GM12878 (cell line): ENCODE results near the gene TMEM41B. TPM values are rescaled to one million over a fixed set of nuclear protein-coding genes. Genes with fewer than 3 reads are reported as not detected.

ENCODE experiments used
- ATAC-seq: fragments of 200-7000 bp; cut with Tn5 transposase; 3 replicates; pipeline ENCODE4 v1.9.1; 2020; ENCODE audit warnings: mild to moderate bottlenecking, moderate library complexity
- BruUV-seq: library from RNA; stranded (reverse); fragments of 400-500 nt; replicated peaks from 2 replicates; lab custom pipeline; 2021; lab: Mats Ljungman, UMichigan
- CTCF ChIA-PET: fragments of 300-600 bp; sonication (Branson Sonifier 250); formaldehyde crosslinking; extraction: SDS; loops from one replicate; lab custom pipeline; 2021; ENCODE audit warnings: inconsistent platforms; lab: Yijun Ruan, JAX
- POLR2A ChIA-PET: fragments of 350-600 bp; formaldehyde crosslinking; extraction: SDS; loops from one replicate; lab custom pipeline; 2021; ENCODE audit warnings: inconsistent platforms; lab: Charles Lee
- RAD21 ChIA-PET: fragments of 300-600 bp; sonication (Branson Sonifier 250); formaldehyde crosslinking; loops from one replicate; lab custom pipeline; 2023; ENCODE audit warnings: antibody characterized with exemption; ENCODE audit not compliant: unreplicated experiment; lab: Charles Lee
- SMC1A ChIA-PET: fragments of 300-600 bp; sonication (Branson Sonifier 250); formaldehyde crosslinking; loops from one replicate; lab custom pipeline; 2023; ENCODE audit not compliant: unreplicated experiment, uncharacterized antibody; lab: Charles Lee
- DNase-seq: peaks from one replicate; pipeline ENCODE4 v3.0.0-alpha.2; 2011; ENCODE audit warnings: low read depth, low spot score
- FAIRE-seq: peaks from 3 replicates; lab custom pipeline; 2011; peaks lifted over from hg19 to GRCh38; lab: Jason Lieb, UNC
- H2AFZ ChIP-seq: 2 replicates; pipeline ENCODE4 v1.6.0; 2011; ENCODE audit warnings: low read depth, low read length, control low read depth; ENCODE audit not compliant: control insufficient read depth
- H3K27ac ChIP-seq: 2 replicates; pipeline ENCODE4 v1.5.1; 2011; ENCODE audit warnings: control low read depth; ENCODE audit not compliant: control insufficient read depth, insufficient read depth
- H3K27me3 ChIP-seq, 2 experiments: replicated peaks in 1 of 2; 2 replicates each; pipeline versions ENCODE4 v1.6.0 to v1.6.1; 2011; ENCODE audit warnings: low read length in 1 of 2; ENCODE audit not compliant: control insufficient read depth in 2 of 2, insufficient read depth in 2 of 2
- H3K36me3 ChIP-seq, 2 experiments: 2 replicates each; pipeline ENCODE4 v1.5.1; 2011; ENCODE audit warnings: low read length in 1 of 2; ENCODE audit not compliant: control insufficient read depth in 2 of 2, insufficient read depth in 2 of 2
- H3K4me1 ChIP-seq: 2 replicates; pipeline ENCODE4 v1.6.1; 2011; ENCODE audit warnings: mild to moderate bottlenecking, low read length, moderate library complexity, mixed read lengths; ENCODE audit not compliant: control insufficient read depth, insufficient read depth
- H3K4me2 ChIP-seq: 2 replicates; pipeline ENCODE4 v1.6.0; 2011; ENCODE audit warnings: control low read depth; ENCODE audit not compliant: control insufficient read depth, insufficient read depth
- H3K4me3 ChIP-seq: fragments of 200-600 bp; sonication (generic); 2 replicates; pipeline ENCODE4 v1.5.1; 2016
- H3K79me2 ChIP-seq: 2 replicates; pipeline ENCODE4 v1.6.0; 2011; ENCODE audit warnings: low read length; ENCODE audit not compliant: control insufficient read depth, insufficient read depth
- H3K9ac ChIP-seq: 2 replicates; pipeline ENCODE4 v1.8.0; 2011; ENCODE audit warnings: low read length, control low read depth, mixed read lengths; ENCODE audit not compliant: control insufficient read depth, insufficient read depth
- H3K9me3 ChIP-seq: replicated peaks from 3 replicates; pipeline ENCODE4 v1.5.1; 2011; ENCODE audit warnings: mild to moderate bottlenecking, low read length; ENCODE audit not compliant: control insufficient read depth, insufficient read depth
- H4K20me1 ChIP-seq: 2 replicates; pipeline ENCODE4 v1.6.0; 2011; ENCODE audit not compliant: control insufficient read depth, insufficient read depth
- ATF3 ChIP-seq: IDR thresholded peaks from 2 replicates; pipeline ENCODE4 v1.6.1; 2011; ENCODE audit warnings: low read depth, mild to moderate bottlenecking, low read length, moderate library complexity, borderline replicate concordance; ENCODE audit errors: extremely low read depth
- BCL3 ChIP-seq: IDR thresholded peaks from 2 replicates; pipeline ENCODE4 v1.6.1; 2011; ENCODE audit warnings: borderline replicate concordance, low read depth, mild to moderate bottlenecking, moderate library complexity, low read length; ENCODE audit not compliant: insufficient read depth, poor library complexity, severe bottlenecking
- CBX3 ChIP-seq: fragments of 200-600 bp; sonication (generic); IDR thresholded peaks from 2 replicates; pipeline ENCODE4 v1.6.1; 2016; ENCODE audit warnings: low read depth, borderline replicate concordance
- HDGF ChIP-seq: fragments of 450-650 bp; IDR thresholded peaks from 2 replicates; pipeline ENCODE4 v1.6.1; 2016; ENCODE audit warnings: antibody characterized with exemption
- IRF4 ChIP-seq: IDR thresholded peaks from 2 replicates; pipeline ENCODE4 v1.6.1; 2011; ENCODE audit warnings: low read depth, low read length
- MEF2B ChIP-seq: fragments of 450-650 bp; IDR thresholded peaks from 2 replicates; pipeline ENCODE4 v1.6.1; 2018; ENCODE audit warnings: mild to moderate bottlenecking, moderate library complexity; ENCODE audit not compliant: partially characterized antibody, poor library complexity, severe bottlenecking
- MYB ChIP-seq: fragments of 150-350 bp; IDR thresholded peaks from 2 replicates; pipeline ENCODE4 v1.6.1; 2014; ENCODE audit warnings: mild to moderate bottlenecking, low read depth, low read length, borderline replicate concordance
- MYC ChIP-seq: IDR thresholded peaks from 2 replicates; pipeline ENCODE4 v1.6.1; 2011; ENCODE audit warnings: mild to moderate bottlenecking, low read length, moderate library complexity, inconsistent platforms; ENCODE audit not compliant: insufficient read depth, insufficient replicate concordance, insufficient read length, severe bottlenecking
- NFYB ChIP-seq: IDR thresholded peaks from 2 replicates; pipeline ENCODE4 v1.6.1; 2011; ENCODE audit warnings: low read depth, mild to moderate bottlenecking, low read length, improper control_type of control experiment, moderate library complexity; ENCODE audit not compliant: insufficient read depth
- RAD51 ChIP-seq: fragments of 450-650 bp; IDR thresholded peaks from 2 replicates; pipeline ENCODE4 v1.6.1; 2016; ENCODE audit warnings: moderate library complexity, mild to moderate bottlenecking, inconsistent platforms
- TCF7 ChIP-seq: IDR thresholded peaks from 2 replicates; pipeline ENCODE4 v1.6.1; 2014; ENCODE audit warnings: antibody characterized with exemption, borderline replicate concordance
- WRNIP1 ChIP-seq: IDR thresholded peaks from 2 replicates; pipeline ENCODE4 v1.6.1; 2011; ENCODE audit warnings: low read depth, low read length, improper control_type of control experiment, borderline replicate concordance
- WGBS: methylation state at CpG from one replicate; pipeline ENCODE4 v1.1.6; 2016; ENCODE audit warnings: low lambda C conversion rate; ENCODE audit not compliant: insufficient replicate concordance, insufficient coverage; ENCODE audit errors: missing lambda C conversion rate; 5-methylcytosine and 5-hydroxymethylcytosine counted together
- in situ Hi-C: fragments of 300-500 bp; cut with MboI; formaldehyde crosslinking; loops from 9 replicates; pipeline ENCODE4 v1.14.3; 2018; ENCODE audit warnings: mixed read lengths
- intact Hi-C: fragments of 100-400 bp; cut with micrococcal nuclease; formaldehyde crosslinking; loops from one replicate; pipeline ENCODE4 v1.14.2; 2022; ENCODE audit not compliant: unreplicated experiment
- polyA plus RNA-seq, 11 experiments: library from polyadenylated mRNA; depleted of rRNA in 4 of 11; unstranded in 6 of 11; stranded (reverse) in 5 of 11; fragments of >200 nt; fragmentation: Nextera tagmentation in 4 of 11; fragmentation: Illumina TruSeq in 1 of 11; extraction: Ambion mirVana in 4 of 11; extraction: Trizol in 1 of 11; gene quantifications; 1 replicate in 1 of 11; 2 replicates in 10 of 11; pipeline versions ENCODE4 v1.2.1 to v1.2.3, GENCODE V29; 2011 to 2016; ENCODE audit warnings: inconsistent platforms in 2 of 11, missing spikeins in 2 of 11, low read depth in 1 of 11
- total RNA-seq, 4 experiments: library from RNA; depleted of rRNA in 3 of 4; stranded (reverse); fragments of >200 nt in 3 of 4; fragmentation: Illumina TruSeq in 1 of 4; extraction: Trizol in 1 of 4; gene quantifications; 2 replicates each; pipeline versions ENCODE4 v1.2.1 to v1.2.3, GENCODE V29; 2013 to 2021

Gene TMEM41B
- total and polyA plus RNA-seq, 10 of the 15 experiments (the other 5 are each of a cell fraction or from before 2014, with no cell fraction given): 8.0 to 31.0 (median 20.5) TPM

- CTCF ChIA-PET: interaction anchor here (1.3 kb wide), 1 partner anchor 8 kb away, joined by 4 read pairs; no protein-coding TSS in a partner anchor
- no peak for FAIRE-seq
- Histone ChIP-seq H3K4me2 (no peak overlapping the region), H3K9me3 (no peaks in the 10 kb centered on the region), H4K20me1 (no peaks in the 10 kb centered on the region), H3K9ac (no peak overlapping the region), H3K79me2 (no peaks in the 10 kb centered on the region), H3K4me1 (no peaks in the 10 kb centered on the region), H3K27ac (no peak overlapping the region), H2AFZ (no peak overlapping the region), H3K36me3 (no peaks in the 10 kb centered on the region), H3K27me3 (no peaks in the 10 kb centered on the region; a peak in 1 of 4 replicates), H3K4me3 (no peak overlapping the region)
- WGBS: 7% methylated on average over 2 of the region's 2 CpGs
- POLR2A ChIA-PET: interaction anchor here (0.5 kb wide), 1 partner anchor 367 kb away, joined by 3 read pairs; no protein-coding TSS in a partner anchor
- RAD21 ChIA-PET: no interaction called here
- SMC1A ChIA-PET: no interaction called here
- ATAC-seq: no peak
- intact Hi-C loops (no loop called here), in situ Hi-C loops (no loop called here)
- TF ChIP-seq TCF7: no peak
- no peak for TF ChIP-seq MEF2B
- no peak for TF ChIP-seq CBX3
- TF ChIP-seq ATF3: no peak
- no peak for TF ChIP-seq BCL3
- TF ChIP-seq RAD51: no peak
- no peak for TF ChIP-seq IRF4
- no peak for TF ChIP-seq HDGF
- no peak for TF ChIP-seq MYC
- TF ChIP-seq WRNIP1: no peak
- no peak for TF ChIP-seq MYB
- TF ChIP-seq NFYB: no peak
- no TSS peak for BruUV-seq
- no peak for DNase-seq
These were observed 32.7 kb upstream of the TMEM41B start for GRCh38 chr11:9347100-9347499.
